Umbilical cord (tissue), 2 donors: ENCODE results near the gene DHX58. TPM values are rescaled to one million over a fixed set of nuclear protein-coding genes. Genes with fewer than 3 reads are reported as not detected.
A peak's percentile ranks its signal among the peaks of the same experiment; 100 is the strongest.
"Not testable (repeated sequence)": the region's sequence is repeated elsewhere in the genome, so short reads cannot be mapped to it uniquely, and the experiment has no call there.

ENCODE experiments used
- DNase-seq: peaks from one replicate; pipeline ENCODE4 v3.0.0-alpha.2; 2015; ENCODE audit warnings: low spot score
- total RNA-seq: library from RNA; depleted of rRNA; stranded (reverse); fragments of >200 nt; gene quantifications from one replicate; pipeline ENCODE4 v1.2.3, GENCODE V29; 2014; ENCODE audit warnings: low replicate concordance; ENCODE audit not compliant: insufficient read depth

Gene DHX58
- total RNA-seq: 6.3 TPM

GRCh38 chr17:42112552-42113176 is at the start of gene DHX58:
Gene DHX58, minus strand, starts transcription at chr17:42112714. Its CDS starts 822 bp downstream, at chr17:42111892.
- peak; percentile 92 for DNase-seq

- DNase-seq: no peak
These were observed 48.0 kb upstream of the DHX58 start for GRCh38 chr17:42160531-42160910.

- no peak for DNase-seq
These were observed 47.4 kb upstream of the DHX58 start for GRCh38 chr17:42159796-42160530.

- no peak for DNase-seq
These were observed 43.1 kb upstream of the DHX58 start for GRCh38 chr17:42155614-42156045.

- no peak for DNase-seq
These were observed 41.6 kb upstream of the DHX58 start for GRCh38 chr17:42153919-42154742.

- no peak for DNase-seq
These were observed 34.5 kb upstream of the DHX58 start for GRCh38 chr17:42146911-42147607.

GRCh38 chr17:42143138-42143537 is 30.6 kb upstream of the DHX58 start:
- not testable (repeated sequence) for DNase-seq

GRCh38 chr17:42142371-42142896 is 29.9 kb upstream of the DHX58 start:
- peak; percentile 33 for DNase-seq

- no peak for DNase-seq
These were observed 28.9 kb upstream of the DHX58 start for GRCh38 chr17:42141382-42141781.

- not testable (repeated sequence) for DNase-seq
These were observed 28.2 kb upstream of the DHX58 start for GRCh38 chr17:42140690-42141089.

GRCh38 chr17:42138749-42139492 is 26.4 kb upstream of the DHX58 start:
- peak; percentile 75 for DNase-seq

- DNase-seq: no peak
These were observed 24.1 kb upstream of the DHX58 start for GRCh38 chr17:42136654-42137051.

GRCh38 chr17:42135664-42136653 is 23.4 kb upstream of the DHX58 start:
- DNase-seq: no peak

GRCh38 chr17:42135151-42135550 is 22.6 kb upstream of the DHX58 start:
- DNase-seq: no peak

GRCh38 chr17:42133461-42134041 is 21.0 kb upstream of the DHX58 start:
- DNase-seq: no peak

- DNase-seq: no peak
These were observed 20.4 kb upstream of the DHX58 start for GRCh38 chr17:42132941-42133340.

- no peak for DNase-seq
These were observed 19.5 kb upstream of the DHX58 start for GRCh38 chr17:42131981-42132432.

GRCh38 chr17:42131232-42131631 is 18.7 kb upstream of the DHX58 start:
- no peak for DNase-seq
